Endothelial cell of umbilical vein (primary cell): Measurements from ENCODE around the gene TIPRL. TPM values are rescaled to one million over a fixed set of nuclear protein-coding genes. Genes with fewer than 3 reads are reported as not detected.

Source experiments
- BruUV-seq: library from RNA; stranded (reverse); fragments of 400-500 nt; replicated peaks from 2 replicates; lab custom pipeline; 2021; lab: Mats Ljungman, UMichigan
- CTCF ChIA-PET: fragments of 300-600, 350-600 bp; sonication (Branson Sonifier 250); formaldehyde crosslinking; loops from one replicate; lab custom pipeline; 2021; ENCODE audit warnings: antibody characterized with exemption, inconsistent platforms; lab: Charles Lee
- POLR2A ChIA-PET: fragments of 300-600, 350-600 bp; sonication (Branson Sonifier 250); formaldehyde crosslinking; loops from one replicate; lab custom pipeline; 2021; ENCODE audit warnings: antibody characterized with exemption, inconsistent platforms; lab: Charles Lee
- DNase-seq: peaks from one replicate; pipeline ENCODE4 v3.0.0-alpha.2; 2011; ENCODE audit warnings: low read depth, low spot score
- FAIRE-seq: peaks from 2 replicates; lab custom pipeline; 2011; peaks lifted over from hg19 to GRCh38; lab: Jason Lieb, UNC
- H2AFZ ChIP-seq: 2 replicates; pipeline ENCODE4 v1.6.0; 2012; ENCODE audit warnings: low read depth, low read length, control low read depth, inconsistent platforms
- H3K27ac ChIP-seq: 2 replicates; pipeline ENCODE4 v1.5.1; 2011; ENCODE audit warnings: low read depth, mild to moderate bottlenecking, control low read depth, low read length, moderate library complexity; ENCODE audit not compliant: insufficient read depth
- H3K27me3 ChIP-seq, 2 experiments: 2 replicates each; pipeline versions ENCODE4 v1.6.0 to v1.6.1; 2011; ENCODE audit warnings: low read length in 2 of 2, mixed read lengths in 1 of 2; ENCODE audit not compliant: control insufficient read depth in 2 of 2, insufficient read depth in 2 of 2
- H3K36me3 ChIP-seq, 2 experiments: 2 replicates in 1 of 2; 3 replicates in 1 of 2; pipeline ENCODE4 v1.5.1; 2011; ENCODE audit warnings: low read length in 2 of 2, mild to moderate bottlenecking in 1 of 2, moderate library complexity in 1 of 2; ENCODE audit not compliant: control insufficient read depth in 2 of 2, insufficient read depth in 2 of 2; ENCODE audit errors: extremely low read depth in 1 of 2
- H3K4me1 ChIP-seq: 3 replicates; pipeline ENCODE4 v1.5.1; 2011; ENCODE audit warnings: mild to moderate bottlenecking, low read length; ENCODE audit not compliant: control insufficient read depth, insufficient read depth; ENCODE audit errors: extremely low read depth
- H3K4me2 ChIP-seq: 2 replicates; pipeline ENCODE4 v1.6.1; 2011; ENCODE audit warnings: low read length, control low read depth, mixed read lengths; ENCODE audit not compliant: insufficient read depth
- H3K4me3 ChIP-seq, 3 experiments: fragments of 200-600 bp in 1 of 3; sonication (generic), shearing (Covaris generic) in 1 of 3; replicated peaks in 1 of 3; 2 replicates each; pipeline ENCODE4 v1.5.1; 2011 to 2016; ENCODE audit warnings: control low read depth in 3 of 3, low read length in 3 of 3, mild to moderate bottlenecking in 2 of 3, inconsistent platforms in 1 of 3, low read depth in 1 of 3, moderate library complexity in 1 of 3; ENCODE audit not compliant: insufficient read depth in 1 of 3
- H3K79me2 ChIP-seq: 2 replicates; pipeline ENCODE4 v1.6.0; 2012; ENCODE audit warnings: low read length, inconsistent platforms; ENCODE audit not compliant: control insufficient read depth, insufficient read depth
- H3K9ac ChIP-seq: replicated peaks from 2 replicates; pipeline ENCODE3; 2011; ENCODE audit warnings: low read length, control low read depth; ENCODE audit not compliant: insufficient read depth; ENCODE audit errors: extremely low read depth
- H3K9me1 ChIP-seq: replicated peaks from 3 replicates; pipeline ENCODE4 v1.6.0; 2011; ENCODE audit warnings: mild to moderate bottlenecking, low read length; ENCODE audit not compliant: control insufficient read depth, insufficient read depth; ENCODE audit errors: extremely low read depth
- H3K9me3 ChIP-seq: replicated peaks from 2 replicates; pipeline ENCODE4 v1.5.1; 2012; ENCODE audit warnings: low read length, inconsistent platforms; ENCODE audit not compliant: control insufficient read depth, insufficient read depth
- H4K20me1 ChIP-seq: replicated peaks from 2 replicates; pipeline ENCODE3; 2011; ENCODE audit warnings: mild to moderate bottlenecking, low read length; ENCODE audit not compliant: control insufficient read depth, insufficient read depth; ENCODE audit errors: extremely low read depth
- CTCF ChIP-seq, 2 donors: IDR thresholded peaks; 1 replicate in 1 of 2; 2 replicates in 1 of 2; pipeline ENCODE4 v1.5.1; 2011; ENCODE audit warnings: low read length in 2 of 2, mild to moderate bottlenecking in 2 of 2, moderate library complexity in 2 of 2, control low read depth in 1 of 2, inconsistent platforms in 1 of 2, low read depth in 1 of 2; ENCODE audit not compliant: insufficient read depth in 1 of 2; ENCODE audit errors: extremely low read depth in 1 of 2
- EZH2 ChIP-seq: IDR thresholded peaks from 2 replicates; pipeline ENCODE4 v1.6.1; 2012; ENCODE audit warnings: borderline replicate concordance, low read depth, mild to moderate bottlenecking, moderate library complexity, low read length, inconsistent platforms; ENCODE audit not compliant: severe bottlenecking
- FOS ChIP-seq: IDR thresholded peaks from 2 replicates; pipeline ENCODE4 v1.6.1; 2011; ENCODE audit warnings: mild to moderate bottlenecking, low read length, moderate library complexity, borderline replicate concordance; ENCODE audit not compliant: insufficient read depth
- GATA2 ChIP-seq: IDR thresholded peaks from 2 replicates; pipeline ENCODE4 v1.7.0; 2011; ENCODE audit warnings: low read depth, mild to moderate bottlenecking, moderate library complexity, mixed read lengths, low read length; ENCODE audit not compliant: insufficient read length, insufficient read depth
- JUN ChIP-seq: IDR thresholded peaks from 2 replicates; pipeline ENCODE4 v1.6.1; 2011; ENCODE audit warnings: borderline replicate concordance, low read depth; ENCODE audit not compliant: insufficient read length, insufficient read depth
- MAX ChIP-seq: IDR thresholded peaks from 2 replicates; pipeline ENCODE4 v1.6.1; 2011; ENCODE audit not compliant: insufficient read depth, insufficient read length
- POLR2A ChIP-seq: IDR thresholded peaks from 2 replicates; pipeline ENCODE4 v1.6.1; 2012; ENCODE audit warnings: low read depth, mild to moderate bottlenecking, control low read depth, low read length
- POLR2AphosphoS5 ChIP-seq: IDR thresholded peaks from 2 replicates; pipeline ENCODE4 v1.6.1; 2012; ENCODE audit warnings: low read depth, mild to moderate bottlenecking, control low read depth, low read length, moderate library complexity; ENCODE audit not compliant: insufficient read depth
- dilution Hi-C: fragments of 300-500 bp; cut with MboI; formaldehyde crosslinking; loops from one replicate; pipeline ENCODE4 v1.15.0; 2019; ENCODE audit warnings: low sequenced_read_pairs; ENCODE audit not compliant: extremely low pct_ligation_motif_present
- intact Hi-C: fragments of 100-400 bp; cut with micrococcal nuclease; formaldehyde crosslinking; loops from one replicate; pipeline ENCODE4 v1.10.0; 2022
- polyA plus RNA-seq, 4 experiments: library from polyadenylated mRNA; depleted of rRNA in 3 of 4; stranded (reverse) in 3 of 4; unstranded in 1 of 4; fragments of >200 nt; gene quantifications; 2 replicates each; pipeline versions ENCODE4 v1.2.1 to v1.2.3, GENCODE V29; 2011 to 2012; ENCODE audit warnings: missing spikeins in 1 of 4
- total RNA-seq: library from RNA; stranded (reverse); gene quantifications from 2 replicates; pipeline ENCODE4 v1.2.3, GENCODE V29; 2021

TIPRL gene
- total and polyA plus RNA-seq, 2 donors (not counting 3 experiments of a cell fraction or from before 2014, with no cell fraction given): 14.0 to 45.8 TPM

GRCh38 chr1:168199056-168199455, 20.3 kb downstream of the TIPRL start:
- no peak overlapping the region for H3K4me3 ChIP-seq
- H3K9me3 ChIP-seq: no peaks in the 10 kb centered on the region
- H3K27ac ChIP-seq: no peak overlapping the region
- TF ChIP-seq POLR2AphosphoS5: no peak
- no peaks in the 10 kb centered on the region for H4K20me1 ChIP-seq
- H3K4me1 ChIP-seq: no peaks in the 10 kb centered on the region
- H2AFZ ChIP-seq: no peak overlapping the region
- no TSS peak for BruUV-seq
- H3K9me1 ChIP-seq: no peaks in the 10 kb centered on the region
- H3K36me3 ChIP-seq: peaks cover 5 to 8% of the 10 kb centered on the region in 2 experiments
- no peak overlapping the region for H3K9ac ChIP-seq
- dilution Hi-C loops: no loop called here
- H3K79me2 ChIP-seq: no peaks in the 10 kb centered on the region
- FAIRE-seq (no peak), DNase-seq (no peak)
- ChIA-PET CTCF (no interaction called here), POLR2A (no interaction called here)
- no peak overlapping the region for H3K4me2 ChIP-seq
- intact Hi-C loops: no loop called here
- no peaks in the 10 kb centered on the region for H3K27me3 ChIP-seq

- H2AFZ ChIP-seq: no peak overlapping the region
Observed at GRCh38 chr1:168202941-168203654, 24.3 kb downstream of the TIPRL start.

More at GRCh38 chr1:168202941-168203654, 24.3 kb downstream of the TIPRL start:
- Histone ChIP-seq H3K36me3 (peaks cover 0 to 6% of the 10 kb centered on the region in 2 experiments), H3K9me1 (no peaks in the 10 kb centered on the region), H3K9ac (no peak overlapping the region), H3K4me2 (no peak overlapping the region), H3K27ac (no peak overlapping the region), H3K79me2 (no peaks in the 10 kb centered on the region), H3K4me3 (no peak overlapping the region), H4K20me1 (no peaks in the 10 kb centered on the region), H3K27me3 (no peaks in the 10 kb centered on the region), H3K9me3 (no peaks in the 10 kb centered on the region), H3K4me1 (no peaks in the 10 kb centered on the region)
- no peak for DNase-seq
- intact Hi-C loops: no loop called here
- dilution Hi-C loops: no loop called here
- no TSS peak for BruUV-seq
- TF ChIP-seq POLR2A (no peak), JUN (no peak), FOS (no peak), CTCF (IDR thresholded peaks at IDR 0.05; ENCODE audit: extremely low read depth in 1 of 2, insufficient read depth in 1 of 2, low read depth in 1 of 2, low read length in 2 of 2) (no peak), EZH2 (no peak), MAX (no peak), POLR2AphosphoS5 (no peak), GATA2 (no peak)
- FAIRE-seq: no peak
- POLR2A ChIA-PET: no interaction called here
- CTCF ChIA-PET: interaction anchor here (1.3 kb wide), 1 partner anchor 25 kb away, joined by 3 read pairs; no protein-coding TSS in a partner anchor
